HG02571 (cell line): ENCODE results near the gene TCF3.
"Not testable (repeated sequence)": the region's sequence is repeated elsewhere in the genome, so short reads cannot be mapped to it uniquely, and the experiment has no call there.

Source experiments
- ATAC-seq: cut with Tn5 transposase; IDR thresholded peaks from one replicate; pipeline ENCODE4 v1.9.1; 2021; ENCODE audit warnings: mild to moderate bottlenecking, moderate library complexity; ENCODE audit not compliant: unreplicated experiment

The TCF3 gene

GRCh38 chr19:1652471-1653299 is at the start of gene TCF3:
Gene TCF3, minus strand, starts transcription at chr19:1652615. Its CDS starts 2,367 bp downstream, at chr19:1650248.
- peak; percentile 59 for ATAC-seq

- ATAC-seq = no peak
Measured at GRCh38 chr19:1700733-1701663, 48.6 kb upstream of the TCF3 start.

GRCh38 chr19:1699998-1700732 is 47.8 kb upstream of the TCF3 start:
- ATAC-seq = no peak

- no peak for ATAC-seq
Measured at GRCh38 chr19:1699386-1699785, 47.0 kb upstream of the TCF3 start.

GRCh38 chr19:1698636-1699035 is 46.2 kb upstream of the TCF3 start:
- no peak for ATAC-seq

- not testable (repeated sequence) for ATAC-seq
Measured at GRCh38 chr19:1695481-1695880, 43.1 kb upstream of the TCF3 start.

GRCh38 chr19:1691589-1692290 is 39.3 kb upstream of the TCF3 start:
- ATAC-seq = no peak

- no peak for ATAC-seq
Measured at GRCh38 chr19:1690699-1691307, 38.4 kb upstream of the TCF3 start.

- not testable (repeated sequence) for ATAC-seq
Measured at GRCh38 chr19:1685785-1686184, 33.4 kb upstream of the TCF3 start.

- ATAC-seq = no peak
Measured at GRCh38 chr19:1685046-1685445, 32.6 kb upstream of the TCF3 start.

GRCh38 chr19:1684573-1684912 is 32.1 kb upstream of the TCF3 start:
- no peak for ATAC-seq

GRCh38 chr19:1683869-1684572 is 31.6 kb upstream of the TCF3 start:
- no peak for ATAC-seq

GRCh38 chr19:1680976-1681375 is 28.6 kb upstream of the TCF3 start:
- ATAC-seq = no peak

- no peak for ATAC-seq
Measured at GRCh38 chr19:1678073-1678472, 25.7 kb upstream of the TCF3 start.

- no peak for ATAC-seq
Measured at GRCh38 chr19:1676351-1677266, 24.2 kb upstream of the TCF3 start.

- ATAC-seq = no peak
Measured at GRCh38 chr19:1675633-1676350, 23.4 kb upstream of the TCF3 start.

GRCh38 chr19:1674293-1674679 is 21.9 kb upstream of the TCF3 start:
- ATAC-seq = no peak
